K562 (cell line): ENCODE measurements around the gene ACER3. TPM values are rescaled to one million over a fixed set of nuclear protein-coding genes. Genes with fewer than 3 reads are reported as not detected.

ENCODE experiments used
- ATAC-seq: fragments of 200-7000 bp; cut with Tn5 transposase; 3 replicates; pipeline ENCODE4 v1.9.1; 2020; ENCODE audit warnings: moderate library complexity
- BruUV-seq: library from RNA; stranded (reverse); fragments of 400-500 nt; replicated peaks from 2 replicates; lab custom pipeline; 2021; lab: Mats Ljungman, UMichigan
- CTCF ChIA-PET: fragments of 300-600 bp; formaldehyde crosslinking; extraction: SDS; loops from one replicate; lab custom pipeline; 2021; ENCODE audit warnings: low intra/inter-chr PET ratio; lab: Yijun Ruan, JAX
- POLR2A ChIA-PET: fragments of 300-600, 350-650 bp; sonication (Branson Sonifier 250); formaldehyde crosslinking; extraction: SDS; loops from one replicate; lab custom pipeline; 2021; ENCODE audit warnings: antibody characterized with exemption, inconsistent platforms; lab: Yijun Ruan, JAX
- DNase-seq, 4 experiments: peaks; one replicate each; pipeline versions ENCODE4 v3.0.0 to v3.0.0-alpha.2; 2011 to 2018; ENCODE audit warnings: low spot score in 3 of 4, mixed read lengths in 3 of 4; ENCODE audit errors: extremely low read depth in 1 of 4
- FAIRE-seq: peaks from 2 replicates; lab custom pipeline; 2011; peaks lifted over from hg19 to GRCh38; lab: Jason Lieb, UNC
- H2AFZ ChIP-seq: 2 replicates; pipeline ENCODE4 v1.6.0; 2011; ENCODE audit warnings: low read depth, low read length, control low read depth, inconsistent platforms
- H3K27ac ChIP-seq: fragments of 200-600 bp; 3 replicates; pipeline ENCODE4 v1.8.0; 2011; ENCODE audit warnings: low read depth, mild to moderate bottlenecking, control low read depth, inconsistent platforms, low read length, moderate library complexity, mixed read lengths; ENCODE audit errors: extremely low read depth
- H3K27me3 ChIP-seq, 2 experiments: fragments of 300-600 bp in 1 of 2; 2 replicates in 1 of 2; 3 replicates in 1 of 2; pipeline versions ENCODE4 v1.6.0 to v1.8.0; 2011; ENCODE audit warnings: inconsistent platforms in 2 of 2, low read length in 2 of 2, mild to moderate bottlenecking in 1 of 2, mixed read lengths in 1 of 2, moderate library complexity in 1 of 2; ENCODE audit not compliant: control insufficient read depth in 2 of 2, insufficient read depth in 2 of 2
- H3K36me3 ChIP-seq: fragments of 300-600 bp; 3 replicates; pipeline ENCODE4 v1.8.0; 2011; ENCODE audit warnings: mild to moderate bottlenecking, low read length, inconsistent platforms; ENCODE audit not compliant: control insufficient read depth, insufficient read depth
- H3K4me1 ChIP-seq, 2 experiments: fragments of 200-600 bp in 1 of 2; replicated peaks in 1 of 2; 2 replicates in 1 of 2; 3 replicates in 1 of 2; pipeline versions ENCODE4 v1.5.1 to v1.8.0; 2011; ENCODE audit warnings: inconsistent platforms in 2 of 2, low read length in 2 of 2, mild to moderate bottlenecking in 1 of 2, mixed read lengths in 1 of 2, moderate library complexity in 1 of 2; ENCODE audit not compliant: control insufficient read depth in 2 of 2, insufficient read depth in 2 of 2
- H3K4me2 ChIP-seq: 2 replicates; pipeline ENCODE4 v1.6.1; 2011; ENCODE audit warnings: low read length, control low read depth, inconsistent platforms, mixed read lengths; ENCODE audit not compliant: insufficient read depth
- H3K4me3 ChIP-seq: fragments of 200-600 bp; sonication (generic), shearing (Covaris generic); 2 replicates; pipeline ENCODE4 v1.5.1; 2016; ENCODE audit warnings: control low read depth, inconsistent platforms
- H3K79me2 ChIP-seq: fragments of 200-600 bp; 3 replicates; pipeline ENCODE4 v1.8.0; 2011; ENCODE audit warnings: low read length, inconsistent platforms; ENCODE audit not compliant: control insufficient read depth, insufficient read depth
- H3K9ac ChIP-seq, 2 experiments: 2 replicates each; pipeline versions ENCODE4 v1.6.0 to v1.6.1; 2011; ENCODE audit warnings: low read depth in 2 of 2, low read length in 2 of 2, control low read depth in 1 of 2, inconsistent platforms in 1 of 2, mild to moderate bottlenecking in 1 of 2, mixed read lengths in 1 of 2; ENCODE audit not compliant: insufficient read depth in 1 of 2
- H3K9me1 ChIP-seq: one replicate; pipeline ENCODE4 v1.6.0; 2011; ENCODE audit warnings: inconsistent platforms, mild to moderate bottlenecking, low read length, moderate library complexity; ENCODE audit not compliant: control insufficient read depth, insufficient read depth
- H3K9me3 ChIP-seq: replicated peaks from 2 replicates; pipeline ENCODE4 v1.5.1; 2011; ENCODE audit warnings: low read depth, low read length, inconsistent platforms; ENCODE audit not compliant: control insufficient read depth, insufficient read depth
- H4K20me1 ChIP-seq: replicated peaks from 2 replicates; pipeline ENCODE4 v1.6.1; 2011; ENCODE audit warnings: low read length, inconsistent platforms, mixed read lengths; ENCODE audit not compliant: control insufficient read depth, insufficient read depth
- CTBP1 ChIP-seq: fragments of 450-650 bp; IDR thresholded peaks from 2 replicates; pipeline ENCODE4 v1.6.1; 2016; ENCODE audit warnings: borderline replicate concordance
- HDAC3 ChIP-seq: fragments of 450-650 bp; IDR thresholded peaks from 2 replicates; pipeline ENCODE4 v1.6.1; 2018; ENCODE audit warnings: borderline replicate concordance, mild to moderate bottlenecking, moderate library complexity; ENCODE audit not compliant: partially characterized antibody
- NFIC ChIP-seq: fragments of 450-650 bp; IDR thresholded peaks from 2 replicates; pipeline ENCODE4 v1.6.1; 2017; ENCODE audit warnings: mild to moderate bottlenecking, inconsistent platforms
- SMARCB1 ChIP-seq: IDR thresholded peaks from 2 replicates; pipeline ENCODE4 v1.6.1; 2011; ENCODE audit warnings: improper control_type of control experiment, low read depth; ENCODE audit not compliant: insufficient read length
- TRIM24 ChIP-seq, 2 experiments: fragments of 450-650 bp; IDR thresholded peaks; 2 replicates each; pipeline ENCODE4 v1.6.1; 2016
- ZEB2 ChIP-seq: fragments of 450-650 bp; IDR thresholded peaks from 2 replicates; pipeline ENCODE4 v1.6.1; 2016
- ZNF384 ChIP-seq: IDR thresholded peaks from 2 replicates; pipeline ENCODE4 v1.6.1; 2012; ENCODE audit warnings: low read depth, low read length, improper control_type of control experiment
- ZNF551 ChIP-seq: fragments of 250-450 bp; sonication (Bioruptor Pico); IDR thresholded peaks from 2 replicates; pipeline ENCODE4 v1.5.0; 2021; ENCODE audit warnings: mild to moderate bottlenecking, moderate library complexity
- WGBS: fragments of 100-300 bp; shearing (Covaris generic); methylation state at CpG from one replicate; pipeline ENCODE4 v1.1.6; 2016; ENCODE audit warnings: low coverage, mixed read lengths; ENCODE audit not compliant: insufficient coverage; ENCODE audit errors: missing lambda C conversion rate; 5-methylcytosine and 5-hydroxymethylcytosine counted together
- in situ Hi-C: fragments of 300-500 bp; cut with MboI; formaldehyde crosslinking; loops from 4 replicates; pipeline ENCODE4 v1.15.0; 2018; ENCODE audit warnings: inconsistent platforms, mixed read lengths
- intact Hi-C: fragments of 100-400 bp; cut with micrococcal nuclease; formaldehyde crosslinking; loops from 2 replicates; pipeline ENCODE4 v1.14.2; 2022
- polyA plus RNA-seq, 8 experiments: library from polyadenylated mRNA; depleted of rRNA in 4 of 8; stranded (reverse) in 5 of 8; unstranded in 3 of 8; fragments of >200 nt; fragmentation: Nextera tagmentation in 2 of 8; fragmentation: Illumina TruSeq in 1 of 8; extraction: Ambion mirVana in 2 of 8; extraction: Trizol in 1 of 8; gene quantifications; 2 replicates each; pipeline versions ENCODE4 v1.2.1 to v1.2.3, GENCODE V29; 2011 to 2014; ENCODE audit warnings: inconsistent platforms in 1 of 8, missing spikeins in 1 of 8
- total RNA-seq, 7 experiments: library from RNA; depleted of rRNA in 6 of 7; stranded (reverse); fragments of >200 nt in 6 of 7; fragmentation: Illumina TruSeq in 2 of 7; extraction: Trizol in 2 of 7; gene quantifications; 2 replicates each; pipeline versions ENCODE4 v1.2.1 to v1.2.3, GENCODE V29; 2011 to 2021; ENCODE audit warnings: low replicate concordance in 1 of 7
- TF ChIP-seq, protein P1 (sequence below): fragments of 450-650 bp; formaldehyde crosslinking; IDR thresholded peaks from 2 replicates; pipeline ENCODE4 v1.4.0; 2022; ENCODE audit warnings: missing genetic modification characterization
- TF ChIP-seq, protein P2 (sequence below): sonication (generic); formaldehyde crosslinking; IDR thresholded peaks from 2 replicates; pipeline ENCODE4 v1.8.0; 2022; ENCODE audit warnings: missing genetic modification reagents, mild to moderate bottlenecking, moderate library complexity, borderline replicate concordance
- TF ChIP-seq, protein P3 (sequence below): fragments of 250-450 bp; sonication (Bioruptor Pico); IDR thresholded peaks from 2 replicates; pipeline ENCODE4 v1.5.1; 2021; ENCODE audit warnings: mild to moderate bottlenecking

Gene ACER3
- total and polyA plus RNA-seq, 9 of the 15 experiments (the other 6 are each of a cell fraction or from before 2014, with no cell fraction given), result 2.0 to 23.8 (median 9.5) TPM

DNA sequence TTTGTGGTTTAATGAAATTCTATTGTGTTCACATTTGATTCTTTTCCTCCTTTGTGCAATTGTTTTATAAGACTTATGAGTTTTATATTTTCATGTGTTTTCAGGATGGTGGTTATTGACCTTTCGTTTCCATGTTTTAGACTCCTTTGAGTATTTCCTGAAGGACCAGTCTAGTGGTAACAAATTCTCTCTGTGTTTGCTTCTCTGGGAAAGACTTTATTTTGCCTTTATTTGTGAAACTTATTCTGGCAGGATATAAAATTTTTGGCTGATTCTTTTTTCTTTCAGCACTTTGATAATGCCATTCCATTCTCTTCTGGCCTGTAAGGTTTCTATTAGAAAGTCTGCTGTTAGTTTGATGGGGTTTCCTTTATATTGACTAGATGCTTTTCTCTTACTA, 83.5 kb downstream of the ACER3 start:
- Histone ChIP-seq H3K27me3 (no peaks in the 10 kb centered on the region), H3K4me3 (no peak overlapping the region), H3K4me1 (no peaks in the 10 kb centered on the region), H4K20me1 (no peaks in the 10 kb centered on the region), H3K9me1 (no peaks in the 10 kb centered on the region), H3K9ac (no peak overlapping the region), H3K79me2 (no peaks in the 10 kb centered on the region), H3K36me3 (no peaks in the 10 kb centered on the region), H3K9me3 (no peaks in the 10 kb centered on the region), H3K4me2 (no peak overlapping the region), H3K27ac (no peak overlapping the region), H2AFZ (no peak overlapping the region)
- no peak for DNase-seq
- no TSS peak for BruUV-seq
- 74% methylated on average over 1 of the region's 1 CpG for WGBS
- FAIRE-seq, result no peak
- in situ Hi-C loops, result no loop called here
- intact Hi-C loops, result no loop called here
- CTCF ChIA-PET, result no interaction called here
- POLR2A ChIA-PET, result no interaction called here
- TF ChIP-seq TRIM24 (IDR thresholded peaks at IDR 0.05) (no peak), NFIC (no peak), ZEB2 (no peak), ZNF551 (CRISPR knock-in tag) (no peak)
- TF ChIP-seq, protein P1, sequence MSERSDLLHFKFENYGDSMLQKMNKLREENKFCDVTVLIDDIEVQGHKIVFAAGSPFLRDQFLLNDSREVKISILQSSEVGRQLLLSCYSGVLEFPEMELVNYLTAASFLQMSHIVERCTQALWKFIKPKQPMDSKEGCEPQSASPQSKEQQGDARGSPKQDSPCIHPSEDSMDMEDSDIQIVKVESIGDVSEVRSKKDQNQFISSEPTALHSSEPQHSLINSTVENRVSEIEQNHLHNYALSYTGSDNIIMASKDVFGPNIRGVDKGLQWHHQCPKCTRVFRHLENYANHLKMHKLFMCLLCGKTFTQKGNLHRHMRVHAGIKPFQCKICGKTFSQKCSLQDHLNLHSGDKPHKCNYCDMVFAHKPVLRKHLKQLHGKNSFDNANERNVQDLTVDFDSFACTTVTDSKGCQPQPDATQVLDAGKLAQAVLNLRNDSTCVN (CRISPR knock-in tag), result no peak
- ATAC-seq, result no peak

DNA sequence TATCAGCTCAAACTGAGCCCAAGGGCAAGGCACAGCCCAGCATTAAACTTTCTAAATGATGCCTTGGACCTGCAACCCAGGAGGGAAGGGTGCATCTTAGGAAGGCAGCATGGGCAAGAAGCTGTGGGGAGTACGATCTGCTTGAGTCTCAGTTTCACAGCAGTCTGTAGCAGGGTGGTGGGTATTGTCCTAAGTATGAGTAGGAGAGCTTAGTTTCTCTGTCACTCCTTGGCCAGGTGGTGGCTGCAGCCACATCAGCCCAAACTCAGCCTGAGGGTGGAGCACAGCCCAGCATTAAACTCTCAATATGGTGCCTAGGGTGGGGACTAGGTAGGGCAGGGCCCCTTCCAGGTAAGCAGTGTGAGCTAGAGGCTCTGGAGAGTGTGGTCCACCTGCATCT, 85.5 kb downstream of the ACER3 start:
- 44% methylated on average over 1 of the region's 1 CpG for WGBS
- H3K9me1 ChIP-seq, result no peaks in the 10 kb centered on the region
- intact Hi-C loops (no loop called here), in situ Hi-C loops (no loop called here)
- CTCF ChIA-PET, result no interaction called here
- H2AFZ ChIP-seq, result no peak overlapping the region
- H3K79me2 ChIP-seq, result no peaks in the 10 kb centered on the region
- BruUV-seq, result no TSS peak
- no peaks in the 10 kb centered on the region for H3K4me1 ChIP-seq
- H3K27ac ChIP-seq, result no peak overlapping the region
- H4K20me1 ChIP-seq, result no peaks in the 10 kb centered on the region
- no peaks in the 10 kb centered on the region for H3K9me3 ChIP-seq
- no peak for TF ChIP-seq CTBP1
- no peak for TF ChIP-seq SMARCB1
- TF ChIP-seq, protein P2, sequence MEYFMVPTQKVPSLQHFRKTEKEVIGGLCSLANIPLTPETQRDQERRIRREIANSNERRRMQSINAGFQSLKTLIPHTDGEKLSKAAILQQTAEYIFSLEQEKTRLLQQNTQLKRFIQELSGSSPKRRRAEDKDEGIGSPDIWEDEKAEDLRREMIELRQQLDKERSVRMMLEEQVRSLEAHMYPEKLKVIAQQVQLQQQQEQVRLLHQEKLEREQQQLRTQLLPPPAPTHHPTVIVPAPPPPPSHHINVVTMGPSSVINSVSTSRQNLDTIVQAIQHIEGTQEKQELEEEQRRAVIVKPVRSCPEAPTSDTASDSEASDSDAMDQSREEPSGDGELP (CRISPR knock-in tag), result no peak
- TF ChIP-seq, protein P3, sequence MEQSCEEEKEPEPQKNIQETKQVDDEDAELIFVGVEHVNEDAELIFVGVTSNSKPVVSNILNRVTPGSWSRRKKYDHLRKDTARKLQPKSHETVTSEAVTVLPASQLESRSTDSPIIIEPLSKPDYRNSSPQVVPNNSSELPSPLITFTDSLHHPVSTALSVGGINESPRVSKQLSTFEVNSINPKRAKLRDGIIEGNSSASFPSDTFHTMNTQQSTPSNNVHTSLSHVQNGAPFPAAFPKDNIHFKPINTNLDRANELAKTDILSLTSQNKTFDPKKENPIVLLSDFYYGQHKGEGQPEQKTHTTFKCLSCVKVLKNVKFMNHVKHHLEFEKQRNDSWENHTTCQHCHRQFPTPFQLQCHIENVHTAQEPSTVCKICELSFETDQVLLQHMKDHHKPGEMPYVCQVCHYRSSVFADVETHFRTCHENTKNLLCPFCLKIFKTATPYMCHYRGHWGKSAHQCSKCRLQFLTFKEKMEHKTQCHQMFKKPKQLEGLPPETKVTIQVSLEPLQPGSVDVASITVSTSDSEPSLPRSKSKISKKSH, result no peak
- no peak for TF ChIP-seq HDAC3
- TF ChIP-seq ZNF384, result no peak
- H3K4me3 ChIP-seq, result no peak overlapping the region
- FAIRE-seq (no peak), DNase-seq (no peak), ATAC-seq (no peak)
- no peaks in the 10 kb centered on the region for H3K27me3 ChIP-seq
- H3K4me2 ChIP-seq, result no peak overlapping the region
- no peak overlapping the region for H3K9ac ChIP-seq
- POLR2A ChIA-PET, result interaction anchor here (0.7 to 1.6 kb wide), 3 partner anchors 13 to 172 kb away, joined by 3 read pairs; no protein-coding TSS in a partner anchor
- no peaks in the 10 kb centered on the region for H3K36me3 ChIP-seq
